A549 treated with GW870086 at 1 μM for 4 hours (cell line): ENCODE data around the gene MZT2A. TPM values are rescaled to one million over a fixed set of nuclear protein-coding genes. Genes with fewer than 3 reads are reported as not detected.

ENCODE experiments used
- total RNA-seq: library from RNA; stranded (reverse); fragments of 200-300 nt; extraction: Qiagen RNA extraction; gene quantifications from 5 replicates; pipeline ENCODE4 v1.2.3, GENCODE V29; 2022; ENCODE audit warnings: low read depth

Gene MZT2A, protein sequence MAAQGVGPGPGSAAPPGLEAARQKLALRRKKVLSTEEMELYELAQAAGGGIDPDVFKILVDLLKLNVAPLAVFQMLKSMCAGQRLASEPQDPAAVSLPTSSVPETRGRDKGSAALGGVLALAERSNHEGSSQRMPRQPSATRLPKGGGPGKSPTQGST
- total RNA-seq = 131 to 196 TPM (median 185 TPM) in 5 replicates

DNA sequence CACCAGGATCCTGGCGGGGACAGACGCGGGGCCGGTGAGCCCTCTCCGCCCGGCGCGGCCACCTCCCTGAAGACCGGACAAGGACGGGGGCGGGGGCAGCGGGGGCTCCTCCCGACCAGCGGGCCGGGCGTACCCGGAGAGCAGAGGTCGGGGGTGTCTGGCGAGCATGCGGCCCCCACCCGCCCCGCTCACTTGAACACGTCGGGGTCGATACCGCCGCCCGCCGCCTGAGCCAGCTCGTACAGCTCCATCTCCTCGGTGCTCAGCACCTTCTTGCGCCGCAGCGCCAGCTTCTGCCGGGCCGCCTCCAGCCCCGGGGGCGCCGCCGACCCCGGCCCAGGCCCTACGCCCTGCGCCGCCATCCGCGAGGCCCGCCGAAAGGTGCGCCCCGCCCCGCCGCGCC is at the start of gene MZT2A:
MZT2A (minus strand) TSS at position 383 of the 403 bp plus-strand sequence; CDS start at position 362, 21 bp downstream.

DNA sequence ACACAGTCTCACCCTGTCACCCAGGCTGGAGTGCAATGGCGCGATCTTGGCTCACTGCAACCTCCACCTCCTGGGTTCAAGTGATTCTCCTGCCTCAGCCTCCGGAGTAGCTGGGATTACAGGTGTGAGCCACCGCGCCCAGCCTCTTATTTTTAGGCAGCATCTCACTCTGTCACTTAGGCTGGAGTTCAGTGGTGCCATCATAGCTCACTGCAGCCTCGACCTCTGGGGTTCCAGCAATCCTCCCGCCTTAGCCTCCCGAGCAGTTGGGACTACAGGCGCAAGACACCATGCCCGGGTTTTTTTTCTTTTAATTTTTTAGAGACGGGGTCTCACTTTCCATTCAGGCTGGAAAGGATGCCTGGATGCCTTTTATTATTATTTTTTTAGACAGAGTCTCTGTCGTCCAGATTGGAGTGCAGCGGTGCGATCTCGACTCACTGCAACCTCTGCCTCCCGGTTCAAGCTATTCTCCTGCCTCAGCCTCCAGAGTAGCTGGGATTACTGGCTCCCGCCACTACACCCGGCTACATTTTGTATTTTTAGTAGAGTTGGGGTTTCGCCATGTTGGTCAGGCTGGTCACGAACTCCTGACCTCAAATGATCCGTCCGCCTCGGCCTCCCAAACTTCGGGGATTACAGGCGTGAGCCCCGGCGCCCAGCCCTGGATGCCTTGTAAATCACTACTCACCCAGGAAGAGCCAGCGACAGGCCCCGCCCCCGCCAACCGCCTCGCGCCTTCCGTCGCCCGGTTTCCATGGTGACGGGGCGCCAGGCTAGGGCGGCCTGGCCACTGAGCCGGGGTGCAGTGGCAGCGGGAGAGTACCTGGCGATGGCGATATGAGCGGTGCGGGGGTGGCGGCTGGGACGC is 35.2 kb upstream of the MZT2A start, which contains the start of gene CCDC74A:
CCDC74A (plus strand) TSS at position 758 of the 871 bp plus-strand sequence; CDS start at position 841, 83 bp downstream.

DNA sequence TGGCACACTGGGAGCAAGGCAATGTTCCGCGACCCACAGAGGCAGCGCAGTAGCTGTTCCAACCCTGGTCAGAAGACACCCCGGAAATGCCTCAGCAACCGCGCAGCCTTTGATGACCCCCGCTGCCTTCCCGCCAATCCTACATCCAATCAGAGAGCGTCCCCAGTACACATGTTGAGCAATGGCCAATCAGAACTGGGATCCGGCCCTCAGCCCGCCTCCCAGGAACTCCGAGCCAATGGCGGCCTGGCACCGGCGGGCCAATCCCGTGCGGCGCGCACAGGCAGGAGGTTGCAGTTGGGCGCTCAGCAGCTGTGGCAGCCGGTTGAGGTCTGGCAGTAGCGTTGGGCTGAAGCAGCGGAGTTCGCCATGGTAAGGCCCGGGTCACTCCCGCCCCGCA is 16.4 kb downstream of the MZT2A start, which contains the start of gene TUBA3D:
TUBA3D (plus strand) TSS at position 289 of the 400 bp plus-strand sequence; CDS start at position 370, 81 bp downstream.

Other genes starting within 250 kb of the MZT2A start
- 0.05 TPM in 1 of 5 replicates, not detected in the others for gene RAB6D, start 128.2 kb downstream of the MZT2A start, total RNA-seq
- gene TUBA3D, start 16.3 kb downstream of the MZT2A start, total RNA-seq = 0.59 to 2.3 TPM (median 0.94 TPM) in 5 replicates
- gene CCDC74A, start 35.5 kb upstream of the MZT2A start, total RNA-seq = 12.3 to 14.7 TPM (median 14.3 TPM) in 5 replicates